IMR-90 (cell line): ENCODE measurements around the gene SIGLEC9.

Experiments used
- BHLHE40 ChIP-seq: fragments of 150-350 bp; IDR thresholded peaks from 2 replicates; pipeline ENCODE4 v1.6.1; 2016; ENCODE audit warnings: mild to moderate bottlenecking, low read depth, low read length
- CHD1 ChIP-seq: IDR thresholded peaks from 2 replicates; pipeline ENCODE4 v1.6.1; 2012; ENCODE audit warnings: low read depth, low read length, improper control_type of control experiment
- MAFK ChIP-seq: IDR thresholded peaks from 2 replicates; pipeline ENCODE4 v1.6.1; 2012; ENCODE audit warnings: low read depth, low read length, improper control_type of control experiment
- MXI1 ChIP-seq: IDR thresholded peaks from 2 replicates; pipeline ENCODE4 v1.6.1; 2012; ENCODE audit warnings: low read depth, mild to moderate bottlenecking, low read length, moderate library complexity, borderline replicate concordance
- POLR2A ChIP-seq: IDR thresholded peaks from 2 replicates; pipeline ENCODE4 v1.6.1; 2012; ENCODE audit warnings: mild to moderate bottlenecking, low read depth, low read length
- RCOR1 ChIP-seq: IDR thresholded peaks from 2 replicates; pipeline ENCODE4 v1.6.1; 2012; ENCODE audit warnings: mild to moderate bottlenecking, low read length, improper control_type of control experiment; ENCODE audit not compliant: insufficient replicate concordance
- SMC3 ChIP-seq: fragments of 150-350 bp; IDR thresholded peaks from 2 replicates; pipeline ENCODE4 v1.6.1; 2016; ENCODE audit warnings: low read depth, mild to moderate bottlenecking, antibody characterized with exemption, low read length, moderate library complexity
- TF ChIP-seq, protein P1 (sequence below): conservative IDR thresholded peaks from 2 replicates; pipeline ENCODE4 v1.5.1; 2012; ENCODE audit warnings: mild to moderate bottlenecking, low read depth, low read length, improper control_type of control experiment

DNA sequence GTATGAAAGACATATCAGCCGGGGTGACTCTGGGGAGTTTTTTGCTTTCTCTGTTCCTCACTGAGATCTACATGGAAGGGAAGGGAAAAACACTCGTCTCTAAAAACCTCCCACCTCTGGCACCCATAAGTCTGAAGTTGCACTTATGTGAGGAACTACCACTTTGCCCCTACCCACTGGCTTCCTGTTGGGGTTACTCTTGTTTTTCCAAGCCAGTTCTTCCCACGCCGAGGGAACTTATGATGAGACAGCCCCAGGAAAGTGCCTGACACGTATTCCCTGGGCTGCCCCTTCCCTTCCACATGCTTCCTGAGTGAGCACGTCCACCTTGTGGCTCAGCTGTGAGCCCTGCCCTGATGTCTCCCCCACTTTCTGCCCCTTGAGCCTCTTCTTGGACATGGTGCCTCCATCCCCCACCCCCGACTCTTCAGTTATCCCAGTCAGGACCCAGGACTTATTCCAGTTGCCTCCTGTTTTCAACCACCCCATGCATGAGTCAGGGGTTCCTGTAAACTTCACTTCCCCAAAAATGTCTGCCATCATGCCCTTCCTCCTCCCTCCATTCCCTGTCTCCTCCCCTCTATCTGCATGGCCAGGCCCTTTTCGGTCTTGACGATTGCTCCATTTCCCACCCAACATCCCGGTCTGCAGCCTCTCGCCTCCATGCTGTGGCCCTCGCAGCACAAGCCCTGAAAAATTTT, 12.3 kb downstream of the SIGLEC9 start:
- TF ChIP-seq BHLHE40 (no peak), MXI1 (no peak), POLR2A (no peak), CHD1 (no peak), SMC3 (no peak), MAFK (no peak), RCOR1 (no peak)
- TF ChIP-seq, protein P1, sequence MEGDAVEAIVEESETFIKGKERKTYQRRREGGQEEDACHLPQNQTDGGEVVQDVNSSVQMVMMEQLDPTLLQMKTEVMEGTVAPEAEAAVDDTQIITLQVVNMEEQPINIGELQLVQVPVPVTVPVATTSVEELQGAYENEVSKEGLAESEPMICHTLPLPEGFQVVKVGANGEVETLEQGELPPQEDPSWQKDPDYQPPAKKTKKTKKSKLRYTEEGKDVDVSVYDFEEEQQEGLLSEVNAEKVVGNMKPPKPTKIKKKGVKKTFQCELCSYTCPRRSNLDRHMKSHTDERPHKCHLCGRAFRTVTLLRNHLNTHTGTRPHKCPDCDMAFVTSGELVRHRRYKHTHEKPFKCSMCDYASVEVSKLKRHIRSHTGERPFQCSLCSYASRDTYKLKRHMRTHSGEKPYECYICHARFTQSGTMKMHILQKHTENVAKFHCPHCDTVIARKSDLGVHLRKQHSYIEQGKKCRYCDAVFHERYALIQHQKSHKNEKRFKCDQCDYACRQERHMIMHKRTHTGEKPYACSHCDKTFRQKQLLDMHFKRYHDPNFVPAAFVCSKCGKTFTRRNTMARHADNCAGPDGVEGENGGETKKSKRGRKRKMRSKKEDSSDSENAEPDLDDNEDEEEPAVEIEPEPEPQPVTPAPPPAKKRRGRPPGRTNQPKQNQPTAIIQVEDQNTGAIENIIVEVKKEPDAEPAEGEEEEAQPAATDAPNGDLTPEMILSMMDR = no peak
